HG02943 (cell line): ENCODE measurements around the gene DUSP14.
"Not testable (repeated sequence)": the region's sequence is repeated elsewhere in the genome, so short reads cannot be mapped to it uniquely, and the experiment has no call there.

ENCODE experiments used
- ATAC-seq: cut with Tn5 transposase; IDR thresholded peaks from one replicate; pipeline ENCODE4 v1.9.1; 2021; ENCODE audit warnings: mild to moderate bottlenecking, low read depth, moderate library complexity; ENCODE audit not compliant: unreplicated experiment

DUSP14 gene

GRCh38 chr17:37483311-37484039 is 6.2 kb upstream of the DUSP14 start:
- no peak for ATAC-seq

DNA sequence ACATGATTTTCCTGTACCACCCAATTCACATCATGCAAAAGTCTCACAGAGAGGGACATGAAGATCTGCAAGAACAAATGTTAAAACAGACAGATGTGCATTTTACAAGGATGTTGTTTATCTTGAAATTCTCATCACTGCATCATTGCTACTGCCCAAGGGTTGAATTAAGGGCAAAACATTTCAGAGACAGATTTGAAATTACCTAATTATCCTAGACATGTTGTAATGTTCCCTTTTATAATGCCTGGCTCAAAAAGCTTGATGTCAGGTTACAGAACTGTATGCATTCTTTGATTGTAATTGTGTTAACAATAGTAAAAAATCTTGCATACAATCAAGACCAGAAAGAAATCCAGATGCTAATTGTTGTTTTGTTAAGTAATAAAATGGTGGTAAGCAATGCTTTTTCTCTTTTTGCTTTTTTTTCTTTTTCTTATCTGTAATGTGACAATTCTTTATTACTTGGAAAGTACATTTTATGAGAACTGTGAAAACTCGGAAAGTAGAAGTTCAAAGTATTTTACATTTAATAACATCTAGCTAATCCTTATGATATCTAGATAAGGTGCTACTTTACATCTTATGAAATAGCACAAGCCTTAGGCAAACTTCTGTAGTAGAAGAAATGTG is 3.6 kb upstream of the DUSP14 start:
- no peak for ATAC-seq

DNA sequence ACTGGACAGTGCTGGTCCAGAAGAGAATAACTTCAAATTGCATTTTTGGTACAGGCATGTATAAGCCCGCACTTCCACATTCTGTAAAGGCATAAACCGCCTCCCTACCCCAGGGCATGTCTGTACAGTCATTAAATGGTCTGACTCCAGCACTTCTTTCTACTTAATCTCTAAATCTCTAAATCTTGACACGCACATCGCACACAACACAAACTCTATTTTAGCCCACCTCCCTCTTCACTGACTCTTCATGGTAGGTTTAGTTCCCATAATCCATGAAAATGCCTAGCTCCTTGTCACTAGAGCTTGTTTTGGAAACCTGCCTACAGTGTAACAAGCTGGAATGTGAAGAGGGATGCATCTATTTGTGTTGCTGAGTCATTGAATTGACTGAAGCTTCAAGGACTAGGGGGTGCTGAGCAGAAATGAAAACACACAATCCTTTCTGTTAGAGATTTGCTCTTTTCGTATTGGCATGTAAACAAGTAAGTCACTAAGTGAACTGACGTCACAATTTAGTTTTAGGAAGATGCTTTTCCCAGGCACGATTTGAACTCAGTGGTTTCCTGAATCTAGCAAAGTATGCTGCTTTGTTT is 1.6 kb upstream of the DUSP14 start:
- no peak for ATAC-seq

DNA sequence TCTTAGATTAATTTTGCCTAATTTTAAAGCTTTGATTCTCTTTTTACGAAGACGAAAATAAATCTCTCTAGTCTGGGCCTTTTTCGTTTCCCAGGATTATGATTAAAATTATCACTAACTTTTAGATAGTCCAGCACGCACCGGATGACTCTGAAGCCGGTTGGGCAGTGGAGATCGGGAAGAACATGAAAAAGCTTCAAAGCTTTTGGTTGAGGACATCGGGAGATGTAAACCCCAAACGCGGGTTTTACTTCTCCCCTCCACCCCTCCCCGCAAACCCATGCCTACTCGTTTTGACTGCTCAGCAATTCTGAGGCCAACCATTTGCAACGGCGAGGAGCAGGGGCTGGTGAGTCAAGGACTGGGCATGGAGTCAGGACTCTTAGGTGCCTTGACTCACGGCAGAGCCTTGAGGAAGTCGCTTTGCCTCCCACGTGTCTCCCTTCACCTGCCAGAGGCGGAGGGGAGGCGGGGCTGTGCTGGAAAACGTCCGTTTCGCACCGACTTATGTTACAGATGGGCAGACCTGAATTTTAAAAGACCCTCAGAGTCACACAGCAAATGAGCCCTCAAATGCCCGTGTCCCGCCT is 989 bp upstream of the DUSP14 start:
- ATAC-seq = no peak

DNA sequence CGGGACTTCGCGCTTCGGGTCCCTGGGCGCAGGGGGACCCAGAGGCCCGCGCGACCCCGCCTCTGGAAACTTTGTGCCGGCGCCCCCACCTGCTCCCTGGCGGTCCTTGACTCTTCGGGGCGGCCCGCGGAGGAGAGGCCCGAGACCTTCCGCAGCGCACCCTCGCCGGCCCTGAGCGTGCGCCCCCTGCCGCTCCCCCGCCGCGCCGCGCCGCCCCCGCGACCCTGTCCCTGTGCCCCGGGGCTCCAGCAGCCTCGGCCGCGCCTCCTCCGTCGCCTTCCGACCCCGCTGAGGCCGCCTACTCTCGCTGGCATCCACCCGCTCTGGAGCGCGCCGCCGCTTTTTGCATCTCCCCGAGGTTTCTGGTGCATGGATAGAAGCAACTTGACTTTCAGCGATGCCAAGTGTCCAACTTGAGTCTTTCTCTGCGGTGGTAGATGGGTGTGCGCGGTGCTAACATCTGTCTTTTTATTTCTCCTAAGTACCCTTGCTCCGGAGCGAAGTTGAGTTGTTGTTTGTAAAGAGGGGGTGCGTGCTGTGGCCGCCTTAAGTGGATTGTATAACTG is 414 bp downstream of the DUSP14 start:
- ATAC-seq = no peak

GRCh38 chr17:37490638-37491614 is 1.2 kb downstream of the DUSP14 start:
- no peak for ATAC-seq

DNA sequence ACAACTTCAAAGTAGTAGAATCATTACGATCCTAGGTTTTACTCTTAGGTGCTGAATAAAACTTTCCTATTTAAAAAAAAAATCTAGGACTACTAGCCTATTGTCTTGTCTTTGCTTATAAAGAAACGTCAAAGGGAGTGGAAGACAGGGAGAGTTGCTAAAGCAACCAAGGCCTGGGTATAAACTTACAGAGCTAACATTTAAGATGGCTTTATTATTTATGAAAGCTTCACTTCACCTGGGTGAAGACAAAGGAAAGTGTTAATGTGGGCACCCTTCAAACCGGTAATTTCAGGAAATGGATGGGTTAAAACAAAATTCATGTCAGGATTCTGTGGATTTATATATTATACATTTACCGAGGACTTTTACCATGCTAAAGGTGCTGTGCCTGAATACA is 2.5 kb downstream of the DUSP14 start:
- no peak for ATAC-seq

DNA sequence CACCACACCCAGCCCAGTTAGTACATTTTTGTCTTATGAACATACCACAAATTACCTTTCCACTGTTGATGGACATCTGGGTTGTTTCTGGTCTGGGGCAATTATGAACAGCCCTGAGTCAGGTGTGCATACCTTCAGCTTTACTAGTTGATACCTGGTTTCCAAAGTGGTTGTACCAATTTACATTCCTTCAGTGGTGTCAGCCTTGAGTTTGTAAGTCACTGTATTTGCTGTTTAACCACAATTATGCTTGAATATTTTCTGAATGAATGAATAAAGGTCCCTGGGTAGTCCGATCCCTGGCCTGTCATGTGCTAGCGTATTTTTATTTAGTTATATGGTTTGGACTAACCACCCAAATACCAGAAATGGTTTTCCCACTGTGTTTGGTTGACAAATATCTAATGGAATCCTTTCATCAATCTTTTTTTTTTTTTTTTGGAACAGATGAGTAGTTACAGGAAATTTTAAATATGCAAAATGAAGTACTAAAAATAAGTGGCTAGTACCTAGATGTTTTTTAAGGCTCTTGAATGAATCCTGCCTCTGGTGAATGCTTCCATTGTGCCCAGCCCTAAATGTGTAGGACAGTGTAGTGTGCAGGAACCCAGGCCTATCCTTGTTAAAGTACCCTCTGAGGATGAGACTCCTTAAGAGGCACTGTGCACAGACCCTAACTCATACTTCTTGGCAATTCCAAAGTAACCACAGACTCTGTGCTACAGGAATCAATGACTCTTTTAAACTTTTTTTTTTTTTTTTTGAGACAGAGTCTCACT is 3.7 kb downstream of the DUSP14 start:
- ATAC-seq = no peak

DNA sequence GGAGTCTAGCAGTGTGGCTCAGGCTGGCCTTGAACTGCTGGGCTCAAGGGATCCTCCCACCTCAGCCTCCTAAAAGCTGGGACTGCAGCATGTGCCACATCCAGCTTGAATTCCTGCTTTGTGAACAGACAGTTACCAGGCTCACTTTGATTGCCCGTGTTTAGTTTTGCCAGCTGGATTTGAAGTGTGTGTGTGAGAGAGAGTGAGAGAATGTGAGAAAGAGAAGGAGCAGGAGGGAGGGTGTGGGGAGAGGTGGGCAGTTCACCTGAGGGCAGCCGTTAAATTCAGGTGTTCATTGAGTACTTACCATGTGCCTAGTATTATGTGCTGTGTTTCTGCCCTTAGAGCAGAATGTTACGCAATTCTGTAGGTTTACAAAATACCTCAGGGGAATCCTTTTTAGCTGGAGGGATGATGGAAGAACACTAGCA is 4.7 kb downstream of the DUSP14 start:
- ATAC-seq = no peak

DNA sequence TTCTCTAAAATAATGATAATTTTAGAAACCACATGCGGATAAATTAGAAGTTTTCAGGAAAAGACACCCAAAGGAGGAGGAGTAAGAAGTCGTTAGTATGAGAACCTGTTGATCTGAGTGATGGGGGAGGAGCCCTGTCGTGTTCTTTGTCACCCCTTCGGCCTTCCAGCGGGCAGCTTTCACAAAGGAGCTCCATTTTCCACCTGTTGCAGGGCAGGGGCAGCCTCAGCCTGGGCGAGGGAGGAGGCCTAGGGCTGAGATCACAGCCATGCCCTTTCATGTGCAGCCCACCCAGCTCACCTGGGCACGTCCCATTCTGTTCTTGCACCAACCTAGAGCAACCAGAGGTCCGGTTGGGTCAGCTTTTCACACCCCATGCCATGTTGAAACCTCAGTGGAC is 5.3 kb downstream of the DUSP14 start:
- no peak for ATAC-seq

DNA sequence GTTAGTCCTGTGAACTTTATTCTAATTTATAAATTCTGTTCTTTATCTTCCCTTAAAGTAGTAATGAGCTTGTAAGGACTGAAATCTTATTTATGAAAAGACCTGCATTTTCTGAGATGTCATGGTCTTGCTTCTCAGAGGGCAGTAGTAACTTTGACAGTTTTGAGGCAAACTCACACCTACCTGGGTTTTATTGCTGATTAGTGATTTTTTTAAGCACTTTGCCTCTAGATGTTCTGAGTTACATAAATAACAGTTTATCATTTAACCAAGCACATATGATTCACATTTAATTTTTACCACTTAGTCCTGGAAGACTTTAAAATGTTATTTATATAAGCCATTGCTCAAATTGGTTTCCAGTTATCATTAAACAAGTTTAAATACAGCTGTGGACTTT is 10.7 kb downstream of the DUSP14 start:
- ATAC-seq = no peak

DNA sequence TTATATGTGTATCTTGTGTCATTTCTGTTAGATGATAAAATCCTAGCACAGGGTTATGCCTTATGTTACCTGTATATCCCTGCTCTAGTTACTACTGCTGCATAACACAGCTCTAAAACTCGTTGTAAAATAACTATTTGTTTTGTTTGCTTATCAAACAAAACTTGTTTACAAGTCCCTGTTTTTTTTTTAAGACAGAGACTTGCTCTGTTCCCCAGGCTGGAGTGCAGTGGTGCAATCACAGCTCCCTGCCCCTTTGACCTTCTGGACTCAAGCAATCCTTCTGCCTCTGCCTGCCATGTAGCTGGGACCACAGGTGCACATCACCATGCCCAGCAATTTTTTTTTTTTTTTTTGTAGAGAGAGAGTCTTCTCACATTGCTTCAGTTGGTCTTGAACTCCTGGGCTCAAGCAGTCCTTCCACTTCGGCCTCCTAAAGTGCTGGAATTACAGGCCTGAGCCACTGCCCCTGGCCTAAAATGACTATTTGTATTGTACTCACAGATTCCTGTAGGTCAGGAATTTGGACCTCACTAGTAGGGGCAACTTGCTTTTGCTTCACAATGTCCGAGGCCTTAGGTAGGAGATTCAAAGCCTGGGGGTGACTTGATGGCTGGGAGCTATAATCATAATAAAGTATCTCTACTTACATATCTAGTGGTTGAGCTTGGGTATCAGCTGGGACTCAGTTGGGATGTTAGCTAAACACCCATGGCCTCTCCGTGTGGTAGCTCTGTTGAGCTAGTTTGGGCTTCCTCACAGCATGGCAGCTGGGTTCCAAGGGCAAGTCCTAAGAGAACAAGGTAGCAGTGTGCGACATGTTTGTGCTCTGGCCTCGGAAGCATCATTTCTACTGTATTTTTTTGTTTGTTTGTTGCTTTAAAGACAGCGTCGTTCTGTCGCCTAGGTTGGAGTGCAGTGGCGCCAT is 12.6 kb downstream of the DUSP14 start:
- ATAC-seq = no peak

DNA sequence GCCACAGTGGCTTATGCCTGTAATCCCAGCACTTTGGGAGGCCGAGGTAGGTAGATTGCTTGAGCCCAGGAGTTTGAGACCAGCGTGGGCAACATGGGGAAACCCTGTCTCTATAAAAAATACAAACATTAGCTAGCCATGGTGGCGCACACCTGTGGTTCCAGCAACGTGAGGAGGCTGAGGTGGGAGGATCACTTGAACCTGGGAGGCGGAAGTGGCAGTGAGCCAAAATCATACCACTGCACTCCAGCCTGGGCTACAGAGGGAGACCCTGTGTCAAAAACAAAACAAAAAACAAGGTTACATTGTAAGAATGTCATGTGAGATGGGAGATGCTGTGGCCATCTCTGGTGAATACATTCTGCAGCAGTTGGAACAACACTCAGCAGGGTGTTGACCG is 13.5 kb downstream of the DUSP14 start:
- ATAC-seq = no peak

DNA sequence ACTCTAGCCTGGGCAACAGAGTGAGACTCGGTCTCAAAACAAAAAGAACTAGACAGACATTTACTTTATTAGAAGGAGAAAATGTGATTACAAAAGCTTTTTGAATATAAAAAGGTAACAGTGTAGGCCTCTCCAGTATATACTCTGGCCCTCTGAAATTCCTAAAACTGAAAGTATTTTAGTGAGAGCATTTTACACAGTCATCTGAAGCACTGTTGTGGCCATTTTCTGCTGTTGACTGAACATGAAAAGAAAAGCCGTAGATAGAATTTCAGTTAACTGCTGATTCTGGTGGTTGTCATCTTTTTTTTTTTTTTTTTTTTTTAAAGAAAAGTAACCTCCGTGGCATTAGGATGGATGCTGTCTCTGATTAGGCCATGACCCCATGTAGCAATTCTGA is 15.6 kb downstream of the DUSP14 start:
- ATAC-seq = no peak

GRCh38 chr17:37506678-37507077 is 17.0 kb downstream of the DUSP14 start:
- ATAC-seq = no peak

GRCh38 chr17:37507111-37507510 is 17.4 kb downstream of the DUSP14 start:
- no peak for ATAC-seq

DNA sequence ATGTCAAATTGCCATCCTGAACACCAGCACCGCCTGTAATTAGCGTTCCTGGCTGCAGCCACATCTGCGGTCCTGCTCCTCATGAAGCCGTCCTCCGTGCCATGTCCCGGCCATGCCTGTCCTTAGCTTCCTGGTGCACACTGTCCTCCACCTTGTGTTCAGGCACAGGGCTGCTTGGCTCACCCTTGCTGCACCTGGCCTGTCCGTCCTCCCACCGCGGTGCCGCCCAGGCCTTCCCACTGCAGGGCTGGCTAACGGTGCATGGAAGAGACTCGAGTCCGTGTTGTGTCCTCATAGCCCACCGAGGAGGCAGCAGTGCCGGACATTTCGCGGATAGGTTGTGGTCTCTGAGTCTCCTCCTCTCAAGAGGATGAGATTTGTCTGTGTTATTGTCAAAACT is 20.4 kb downstream of the DUSP14 start:
- no peak for ATAC-seq

DNA sequence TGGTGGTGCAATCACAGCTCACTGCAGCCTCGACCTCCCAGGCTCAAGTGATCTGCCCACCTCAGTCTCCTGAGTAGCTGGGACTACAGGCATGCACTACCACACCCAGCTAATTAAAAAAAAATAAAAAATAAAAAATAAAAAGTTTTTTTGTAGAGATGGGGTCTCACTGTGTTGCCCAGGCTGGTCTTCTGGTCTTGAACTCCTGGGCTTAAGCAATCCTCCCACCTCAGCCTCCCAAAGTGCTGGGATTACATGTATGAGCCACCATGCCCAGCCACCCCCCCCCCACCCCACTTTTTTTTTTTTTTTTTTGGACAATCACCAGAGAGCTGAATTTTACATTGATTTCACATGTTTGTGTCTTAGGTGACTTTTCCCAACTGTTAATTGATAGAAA is 22.0 kb downstream of the DUSP14 start:
- not testable (repeated sequence) for ATAC-seq
